Naive B cell (primary cell): ENCODE measurements around the gene ATP7B. TPM values are rescaled to one million over a fixed set of nuclear protein-coding genes. Genes with fewer than 3 reads are reported as not detected.
"Not testable (repeated sequence)": the region's sequence is repeated elsewhere in the genome, so short reads cannot be mapped to it uniquely, and the experiment has no call there.

Experiments
- ATAC-seq, 2 donors: fragments of 150-1000 bp; cut with Tn5 transposase; 2 replicates each; pipeline ENCODE4 v1.10.0; 2021; ENCODE audit warnings: low read depth in 2 of 2, mild to moderate bottlenecking in 2 of 2, moderate library complexity in 2 of 2
- DNase-seq: peaks from one replicate; pipeline ENCODE4 v3.0.0; 2022
- H3K27ac Mint-ChIP-seq, 6 donors: one replicate each; pipeline ENCODE4 v1.8.0; 2020 to 2022; ENCODE audit warnings: mild to moderate bottlenecking in 6 of 6, mixed read lengths in 6 of 6, moderate library complexity in 5 of 6, inconsistent platforms in 2 of 6
- H3K27me3 Mint-ChIP-seq, 3 donors: one replicate each; pipeline ENCODE4 v1.8.0; 2021 to 2022; ENCODE audit warnings: mixed read lengths in 3 of 3, mild to moderate bottlenecking in 1 of 3
- H3K36me3 Mint-ChIP-seq, 2 donors: one replicate each; pipeline ENCODE4 v1.8.0; 2020 to 2022; ENCODE audit warnings: mixed read lengths in 2 of 2, inconsistent platforms in 1 of 2, mild to moderate bottlenecking in 1 of 2
- H3K4me1 Mint-ChIP-seq, 3 donors: one replicate each; pipeline ENCODE4 v1.8.0; 2020 to 2022; ENCODE audit warnings: mixed read lengths in 3 of 3, inconsistent platforms in 1 of 3, mild to moderate bottlenecking in 1 of 3, moderate library complexity in 1 of 3
- H3K4me3 Mint-ChIP-seq, 8 donors: one replicate each; pipeline ENCODE4 v1.8.0; 2020 to 2022; ENCODE audit warnings: mild to moderate bottlenecking in 8 of 8, mixed read lengths in 8 of 8, moderate library complexity in 8 of 8, inconsistent platforms in 2 of 8
- H3K9me3 Mint-ChIP-seq, 7 donors: one replicate each; pipeline ENCODE4 v1.8.0; 2020 to 2022; ENCODE audit warnings: mixed read lengths in 7 of 7, mild to moderate bottlenecking in 5 of 7, inconsistent platforms in 2 of 7, moderate library complexity in 1 of 7
- polyA plus RNA-seq, 6 donors: library from polyadenylated mRNA; unstranded; fragments of 300-500 nt; fragmentation: Illumina TruSeq; gene quantifications; one replicate each; pipeline ENCODE4 v1.2.3, GENCODE V29; 2021; ENCODE audit warnings: low read depth in 6 of 6

The ATP7B gene
- polyA plus RNA-seq, 6 donors from 2014 or later = 0.04 TPM; not detected in 5

DNA sequence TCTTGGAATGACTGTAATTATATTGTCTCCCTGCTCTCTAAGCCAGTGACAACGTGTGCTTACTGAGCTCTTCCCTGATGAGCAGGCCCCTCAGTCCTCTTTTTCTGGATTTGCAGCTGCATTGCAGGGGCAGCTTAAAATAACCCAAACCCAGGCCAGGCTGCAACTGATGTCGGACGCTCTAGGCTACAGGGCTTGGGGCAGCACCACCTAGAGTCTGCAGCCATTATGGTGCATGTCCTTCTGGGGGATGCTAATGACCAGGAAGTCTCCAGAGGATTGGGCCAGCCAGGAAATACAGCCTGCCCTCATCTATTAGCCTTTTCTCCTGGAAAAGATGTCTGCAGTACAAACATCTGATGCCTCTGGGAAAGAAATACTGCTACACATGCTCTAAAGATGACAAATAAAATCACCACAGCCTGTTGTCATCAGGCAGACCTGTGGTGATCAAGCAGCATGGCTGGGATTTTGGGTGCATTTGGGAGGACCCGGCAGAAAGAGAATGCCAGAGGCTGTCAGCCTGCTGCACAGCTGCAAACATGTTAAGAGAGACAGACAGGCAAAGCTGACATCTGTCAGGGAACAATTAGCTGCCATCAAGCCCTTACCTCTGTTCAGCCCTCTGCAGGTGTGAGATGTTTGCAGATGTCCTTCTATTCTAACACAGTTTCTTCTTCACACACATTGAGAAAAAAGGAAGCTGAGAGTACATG is 97.7 kb downstream of the ATP7B start:
- H3K9me3 Mint-ChIP-seq = no peaks in the 10 kb centered on the region
- H3K36me3 Mint-ChIP-seq = no peaks in the 10 kb centered on the region
- DNase-seq (no peak), ATAC-seq (no peak)
- no peak overlapping the region for H3K4me3 Mint-ChIP-seq
- H3K27me3 Mint-ChIP-seq = peaks cover 0 to 16% (median 9%) of the 10 kb centered on the region in 3 donors
- no peaks in the 10 kb centered on the region for H3K4me1 Mint-ChIP-seq
- no peak overlapping the region for H3K27ac Mint-ChIP-seq

DNA sequence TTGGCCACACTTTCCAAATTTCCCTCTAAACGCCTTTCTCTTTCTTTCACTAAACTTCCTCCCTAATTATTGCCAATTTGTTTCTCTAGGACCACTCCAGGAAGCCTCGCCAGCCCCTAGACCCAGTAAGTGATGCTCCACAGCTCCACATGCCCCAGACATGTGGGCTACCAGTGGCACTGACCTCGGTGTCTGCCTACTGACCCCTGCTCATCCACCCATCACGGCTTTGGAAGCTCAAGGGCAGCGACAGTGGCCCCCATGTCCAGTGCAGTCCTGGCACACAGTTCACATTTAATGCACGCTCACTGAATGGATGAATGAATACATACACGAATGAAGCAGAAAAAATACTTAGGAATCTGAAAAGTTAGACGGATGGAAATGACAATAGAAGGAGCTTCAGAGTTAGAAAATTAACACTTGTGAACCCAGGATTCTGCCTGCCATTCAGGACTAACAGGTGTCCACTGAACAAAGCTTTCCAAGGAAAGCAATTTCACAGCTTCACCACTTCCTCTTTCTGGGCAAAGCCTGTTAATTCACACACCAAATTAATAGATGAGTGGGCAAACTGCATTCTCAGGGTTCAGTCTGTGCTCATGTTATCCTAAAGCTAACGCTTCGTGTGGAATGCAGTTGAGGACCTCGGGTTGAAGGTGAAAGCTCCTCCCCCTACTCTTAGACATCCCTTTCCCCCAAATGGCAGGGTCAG is 98.6 kb downstream of the ATP7B start:
- H3K4me3 Mint-ChIP-seq = no peak overlapping the region
- H3K9me3 Mint-ChIP-seq = no peaks in the 10 kb centered on the region
- no peaks in the 10 kb centered on the region for H3K4me1 Mint-ChIP-seq
- H3K27ac Mint-ChIP-seq = peak overlapping the region in 1 of 6 donors; percentile 6
- peaks cover 0 to 16% (median 9%) of the 10 kb centered on the region in 3 donors for H3K27me3 Mint-ChIP-seq
- no peaks in the 10 kb centered on the region for H3K36me3 Mint-ChIP-seq
- DNase-seq (no peak), ATAC-seq (no peak)

DNA sequence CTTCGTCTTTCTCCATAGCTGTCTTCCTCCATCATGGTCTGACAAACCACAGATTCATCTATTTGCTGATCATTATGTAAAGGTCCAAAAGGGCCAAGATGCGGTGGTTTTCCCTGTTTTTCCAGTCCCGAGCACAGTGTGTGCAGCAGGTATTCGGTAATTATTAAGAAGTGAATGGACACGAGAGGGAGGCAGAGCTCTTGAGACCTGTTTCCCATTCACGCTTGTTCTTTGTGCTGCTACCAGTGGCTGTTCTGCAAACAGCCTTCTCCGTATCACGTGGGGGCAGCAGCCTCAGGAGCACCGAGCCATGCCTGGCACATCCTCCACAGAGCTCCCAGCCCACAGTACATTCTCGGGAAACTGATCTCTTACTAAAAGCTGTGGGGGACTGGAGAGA is 99.2 kb downstream of the ATP7B start:
- H3K4me3 Mint-ChIP-seq = no peak overlapping the region
- H3K9me3 Mint-ChIP-seq = no peaks in the 10 kb centered on the region
- DNase-seq (no peak), ATAC-seq (no peak)
- no peaks in the 10 kb centered on the region for H3K36me3 Mint-ChIP-seq
- no peaks in the 10 kb centered on the region for H3K4me1 Mint-ChIP-seq
- peaks cover 0 to 15% (median 7%) of the 10 kb centered on the region in 3 donors for H3K27me3 Mint-ChIP-seq
- H3K27ac Mint-ChIP-seq = no peak overlapping the region

DNA sequence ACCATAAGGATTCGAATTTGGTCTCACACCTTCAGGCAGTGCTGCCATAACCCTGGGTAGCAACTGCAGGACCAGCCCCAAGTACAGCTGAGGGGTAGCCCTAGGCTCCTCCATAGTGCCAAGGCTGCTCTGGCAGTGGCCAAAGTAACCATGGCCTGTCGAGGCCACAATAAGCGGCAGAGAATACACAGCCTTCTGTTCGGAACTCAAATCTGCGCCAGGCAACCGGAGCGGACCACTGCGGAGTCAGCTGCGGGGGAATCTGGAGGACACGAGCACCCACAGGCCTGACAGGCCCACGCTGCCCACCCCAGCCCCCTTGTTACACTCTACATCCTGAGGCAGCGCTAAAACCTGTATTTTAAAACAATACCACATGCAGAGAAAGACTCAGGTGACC is 100.7 kb downstream of the ATP7B start:
- Mint-ChIP-seq H3K4me3 (no peak overlapping the region), H3K27me3 (peaks cover 0 to 8% (median 4%) of the 10 kb centered on the region in 3 donors), H3K36me3 (no peaks in the 10 kb centered on the region), H3K4me1 (no peaks in the 10 kb centered on the region), H3K27ac (peak overlapping the region in 1 of 6 donors; percentile 2), H3K9me3 (no peaks in the 10 kb centered on the region)
- DNase-seq (no peak), ATAC-seq (no peak)

DNA sequence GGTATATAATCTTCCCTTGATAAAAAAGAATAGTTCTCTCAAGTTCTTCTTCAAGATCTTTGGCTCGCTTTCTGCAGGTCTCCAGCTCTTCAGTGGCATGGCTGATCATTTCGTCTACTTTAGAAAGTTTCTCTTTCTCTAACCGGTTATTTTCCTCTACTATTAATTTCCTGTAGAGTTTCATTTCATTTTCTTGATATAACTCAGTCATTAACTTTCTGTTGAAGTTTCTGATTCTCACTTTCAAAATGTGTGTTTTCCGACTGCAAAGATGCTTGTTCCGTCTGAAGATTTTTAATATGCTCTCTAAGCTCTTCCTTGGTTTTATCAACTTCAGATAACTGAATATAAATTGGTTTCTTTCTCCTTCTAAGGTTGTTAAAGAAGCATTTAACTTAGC is 102.0 kb downstream of the ATP7B start:
- not testable (repeated sequence) for H3K36me3 Mint-ChIP-seq, H3K4me3 Mint-ChIP-seq, H3K27ac Mint-ChIP-seq, H3K9me3 Mint-ChIP-seq, DNase-seq, ATAC-seq, H3K4me1 Mint-ChIP-seq, H3K27me3 Mint-ChIP-seq

DNA sequence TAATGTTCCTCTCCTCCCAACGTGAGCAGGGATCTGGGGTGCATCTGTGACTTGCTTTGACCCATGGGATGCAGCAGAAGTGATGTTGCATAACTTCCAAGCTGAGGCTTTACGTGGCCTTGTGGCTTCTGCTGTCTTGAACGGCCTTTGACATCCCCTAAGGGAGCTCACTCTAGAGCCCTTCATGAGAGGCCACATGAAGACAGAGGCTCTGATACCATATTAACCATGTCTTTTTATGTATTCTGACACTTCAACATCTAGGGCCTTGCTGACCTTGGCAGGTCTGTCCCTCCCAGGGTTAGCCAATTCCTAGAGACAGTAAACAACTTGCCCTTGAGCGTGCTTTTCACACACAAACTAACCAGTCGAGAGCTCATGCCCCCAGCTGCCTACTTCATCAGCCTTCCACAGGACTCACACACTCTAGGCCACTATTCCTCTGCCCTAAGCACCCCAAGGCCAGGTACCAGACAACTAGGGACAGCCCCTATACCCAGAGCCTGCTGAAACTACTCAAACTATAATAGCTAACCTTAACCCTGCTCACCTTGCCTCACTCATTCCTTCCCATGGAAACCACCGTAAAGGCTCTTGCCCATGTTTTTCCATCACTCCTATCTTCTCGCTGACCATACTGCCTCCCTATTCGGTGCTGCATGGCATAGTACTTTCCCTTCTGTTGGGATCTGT is 104.1 kb downstream of the ATP7B start:
- no peak for DNase-seq
- Mint-ChIP-seq H3K27ac (no peak overlapping the region), H3K27me3 (peaks cover 0 to 8% (median 6%) of the 10 kb centered on the region in 3 donors), H3K4me3 (no peak overlapping the region), H3K4me1 (no peaks in the 10 kb centered on the region), H3K36me3 (no peaks in the 10 kb centered on the region), H3K9me3 (no peaks in the 10 kb centered on the region)
- ATAC-seq = no peak

DNA sequence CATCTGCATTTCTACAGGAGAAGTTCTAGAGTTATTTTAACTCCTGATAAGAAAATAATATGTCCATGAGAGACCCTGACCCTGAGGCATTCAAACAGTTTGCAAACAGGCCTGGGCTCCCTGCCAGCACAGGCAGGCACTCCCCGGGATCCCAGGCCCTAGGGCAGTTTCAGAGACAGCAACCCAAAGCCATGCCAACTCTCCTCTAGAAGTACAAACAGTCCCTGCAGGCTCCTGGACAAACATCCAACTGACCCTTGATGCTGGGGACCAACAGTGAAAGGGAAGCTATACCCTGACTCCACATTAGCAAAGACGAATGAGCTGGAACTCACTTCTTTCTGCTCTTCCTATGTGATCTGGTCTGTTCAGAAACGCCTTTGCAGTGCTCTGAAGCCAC is 104.7 kb downstream of the ATP7B start:
- Mint-ChIP-seq H3K27me3 (peaks cover 0 to 6% (median 3%) of the 10 kb centered on the region in 3 donors), H3K27ac (no peak overlapping the region)

DNA sequence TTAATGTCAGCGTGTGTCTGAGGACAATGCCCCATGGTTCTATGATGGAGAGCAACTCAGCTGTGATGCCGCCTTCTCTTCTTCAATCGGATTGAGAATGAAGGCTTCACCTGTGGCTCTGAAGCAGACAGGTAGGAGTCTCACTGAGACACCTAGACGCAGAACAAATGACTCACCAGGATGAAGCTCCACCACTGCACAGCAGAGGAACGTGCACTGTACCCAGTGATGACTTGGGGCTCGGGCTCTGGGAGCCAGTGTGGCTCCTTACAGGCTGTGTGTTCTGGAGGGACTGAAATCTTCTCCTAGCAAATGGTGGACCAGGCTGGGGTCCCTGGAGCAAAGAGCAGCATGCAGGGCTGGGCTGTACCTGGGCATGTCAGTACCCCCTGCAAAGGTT is 105.5 kb downstream of the ATP7B start:
- H3K9me3 Mint-ChIP-seq = no peaks in the 10 kb centered on the region

More for the DNA sequence above, 104.7 kb downstream of the ATP7B start:
- no peak for DNase-seq
- ATAC-seq = no peak
- Mint-ChIP-seq H3K9me3 (no peaks in the 10 kb centered on the region), H3K4me3 (no peak overlapping the region), H3K4me1 (no peaks in the 10 kb centered on the region), H3K36me3 (no peaks in the 10 kb centered on the region)

DNA sequence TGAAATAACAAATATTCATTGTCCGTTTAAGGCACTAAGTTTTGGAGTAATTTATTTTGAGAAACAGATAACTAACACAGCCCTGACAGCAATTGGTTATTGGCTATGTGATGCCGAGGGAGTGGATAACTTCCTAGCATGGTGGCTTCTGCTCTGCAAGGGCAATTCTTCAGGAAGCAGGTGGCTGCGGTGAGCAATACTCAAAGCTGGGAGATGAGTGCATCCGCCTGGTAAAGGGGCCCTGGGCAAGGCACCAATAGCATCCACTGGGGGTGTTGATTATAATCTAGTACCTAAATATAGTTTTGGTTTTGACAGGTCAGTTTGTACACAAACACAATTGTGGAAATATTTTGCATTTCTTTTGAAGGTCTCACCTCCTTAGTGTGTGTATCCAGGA is 108.5 kb downstream of the ATP7B start:
- Mint-ChIP-seq H3K4me1 (no peaks in the 10 kb centered on the region), H3K27me3 (peaks cover 5 to 6% (median 5%) of the 10 kb centered on the region in 3 donors), H3K9me3 (no peaks in the 10 kb centered on the region), H3K36me3 (no peaks in the 10 kb centered on the region), H3K27ac (no peak overlapping the region), H3K4me3 (no peak overlapping the region)
- DNase-seq (no peak), ATAC-seq (no peak)

More for the DNA sequence above, 105.5 kb downstream of the ATP7B start:
- no peak overlapping the region for H3K4me3 Mint-ChIP-seq
- H3K27me3 Mint-ChIP-seq = peaks cover 0 to 6% (median 5%) of the 10 kb centered on the region in 3 donors
- DNase-seq (no peak), ATAC-seq (no peak)
- H3K4me1 Mint-ChIP-seq = no peaks in the 10 kb centered on the region
- H3K36me3 Mint-ChIP-seq = no peaks in the 10 kb centered on the region
- no peak overlapping the region for H3K27ac Mint-ChIP-seq

DNA sequence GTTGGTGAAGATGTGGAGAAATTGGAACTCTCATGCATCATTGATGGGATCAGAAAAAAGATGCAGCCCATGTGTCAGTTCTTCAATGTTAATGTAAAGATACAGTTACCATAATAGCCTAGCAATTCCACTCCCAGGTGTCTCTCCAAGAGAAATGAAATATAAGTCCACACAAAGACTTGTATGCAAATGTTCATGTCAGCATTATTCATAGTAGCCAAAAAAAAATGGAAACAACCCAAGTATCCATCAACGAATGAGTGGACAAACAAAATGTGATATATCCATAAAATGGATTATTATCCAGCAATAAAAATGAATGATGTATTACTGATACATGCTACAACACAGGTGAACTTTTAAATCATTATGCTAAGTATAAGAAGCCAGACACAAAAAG is 110.8 kb downstream of the ATP7B start:
- peaks cover 5 to 13% (median 12%) of the 10 kb centered on the region in 3 donors for H3K27me3 Mint-ChIP-seq
- no peaks in the 10 kb centered on the region for H3K36me3 Mint-ChIP-seq
- H3K27ac Mint-ChIP-seq = no peak overlapping the region
- H3K9me3 Mint-ChIP-seq = no peaks in the 10 kb centered on the region
- no peak overlapping the region for H3K4me3 Mint-ChIP-seq
- no peak for ATAC-seq
- no peak for DNase-seq
- H3K4me1 Mint-ChIP-seq = no peaks in the 10 kb centered on the region

DNA sequence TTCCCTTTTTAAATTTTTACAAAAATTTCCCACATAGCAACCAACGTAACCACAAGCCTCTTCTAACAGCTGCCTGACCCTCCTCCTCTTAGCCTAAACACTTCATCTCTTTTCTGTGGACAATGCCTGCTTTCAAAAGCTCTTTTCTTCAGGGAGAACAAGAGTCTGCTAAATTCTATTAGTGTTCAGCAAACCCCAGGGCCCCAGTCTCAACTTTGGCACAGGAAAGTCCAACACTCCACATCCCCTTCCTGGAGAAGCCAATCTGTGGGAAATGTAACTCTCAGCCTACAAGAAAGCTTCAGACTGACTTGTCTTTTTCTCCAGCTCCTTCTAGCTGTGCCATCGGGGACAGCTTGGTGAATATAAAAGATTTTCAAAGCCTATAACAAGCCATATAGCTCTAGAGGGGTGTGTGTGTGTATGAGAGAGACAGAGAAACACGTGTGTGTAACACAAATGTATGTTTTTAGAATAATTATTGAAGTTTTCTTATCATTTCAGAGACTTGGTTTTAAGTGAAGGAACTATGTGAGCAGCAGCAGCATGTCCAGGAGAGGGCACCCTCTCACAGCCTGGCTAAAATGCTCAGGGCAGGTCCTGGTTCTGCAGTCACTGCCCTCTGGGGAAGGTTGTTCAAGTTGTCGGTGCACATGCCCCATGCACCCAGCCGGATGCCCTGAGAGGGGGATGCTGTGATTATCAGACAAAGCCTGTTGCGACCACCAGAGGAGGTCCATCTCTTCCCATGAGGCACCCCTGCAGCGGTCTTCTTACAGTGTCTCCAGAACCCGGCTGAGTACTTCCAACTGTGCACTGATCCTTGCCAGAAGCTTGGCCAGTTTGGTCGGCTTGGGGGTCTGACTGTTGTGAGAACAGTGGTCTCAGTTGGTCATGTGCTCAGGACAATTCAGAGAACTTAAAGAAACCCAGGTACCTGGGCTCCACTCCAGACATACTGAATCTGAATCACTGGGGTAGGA is 115.1 kb downstream of the ATP7B start:
- H3K4me3 Mint-ChIP-seq = no peak overlapping the region
- peak overlapping the region in 1 of 6 donors; percentile 33 for H3K27ac Mint-ChIP-seq
- DNase-seq (peak; percentile 16), ATAC-seq (peak; percentile 33 to 48)
- H3K9me3 Mint-ChIP-seq = no peaks in the 10 kb centered on the region
- H3K4me1 Mint-ChIP-seq = no peaks in the 10 kb centered on the region
- peaks cover 9 to 39% (median 23%) of the 10 kb centered on the region in 3 donors for H3K27me3 Mint-ChIP-seq
- H3K36me3 Mint-ChIP-seq = no peaks in the 10 kb centered on the region

DNA sequence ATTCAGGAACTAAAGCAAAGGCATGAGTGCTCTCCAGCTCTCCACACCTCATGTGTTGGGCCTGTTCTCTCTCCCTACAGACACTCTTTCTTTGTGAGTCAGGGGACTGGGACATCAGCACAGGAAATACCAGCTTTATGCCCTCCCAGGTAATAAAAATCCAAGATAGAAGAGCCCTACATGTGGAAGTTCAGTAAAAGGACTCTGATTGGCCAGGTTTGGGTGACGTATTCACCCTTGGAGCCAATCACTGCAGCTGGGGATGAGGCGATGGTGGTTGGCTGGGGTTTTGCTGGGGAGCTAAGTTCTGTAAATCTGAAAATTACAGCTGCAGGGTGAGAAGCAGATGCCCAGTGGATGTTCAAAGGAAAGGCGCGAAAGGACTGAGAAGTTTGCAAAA is 117.0 kb downstream of the ATP7B start:
- H3K27me3 Mint-ChIP-seq = peaks cover 9 to 39% (median 23%) of the 10 kb centered on the region in 3 donors

DNA sequence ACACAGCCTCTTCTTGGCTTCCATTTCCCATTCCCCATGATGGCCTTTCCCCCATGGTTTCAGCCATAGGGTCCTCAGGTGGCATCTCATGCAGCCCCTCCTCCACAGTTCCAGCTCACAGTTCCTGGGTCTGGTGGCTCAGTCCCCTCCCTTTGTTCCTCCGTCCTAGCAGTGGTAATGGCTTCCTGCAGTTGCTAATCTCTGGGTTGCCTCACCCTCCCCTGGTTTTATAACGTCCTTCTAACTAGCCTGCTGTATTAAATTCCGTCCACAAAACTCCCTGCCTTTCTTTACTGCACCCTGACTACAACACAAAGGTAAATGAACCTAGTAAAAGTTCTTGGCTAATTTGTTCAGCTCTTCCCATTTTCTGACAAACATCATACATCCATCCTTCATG is 118.6 kb downstream of the ATP7B start:
- Mint-ChIP-seq H3K4me3 (no peak overlapping the region), H3K27me3 (peaks cover 4 to 39% (median 23%) of the 10 kb centered on the region in 3 donors), H3K9me3 (no peaks in the 10 kb centered on the region), H3K27ac (no peak overlapping the region), H3K4me1 (no peaks in the 10 kb centered on the region), H3K36me3 (no peaks in the 10 kb centered on the region)
- DNase-seq = no peak
- ATAC-seq = no peak

More for the DNA sequence above, 117.0 kb downstream of the ATP7B start:
- H3K36me3 Mint-ChIP-seq = no peaks in the 10 kb centered on the region
- H3K27ac Mint-ChIP-seq = no peak overlapping the region
- DNase-seq = no peak
- no peaks in the 10 kb centered on the region for H3K4me1 Mint-ChIP-seq
- no peak for ATAC-seq
- H3K9me3 Mint-ChIP-seq = no peaks in the 10 kb centered on the region
- no peak overlapping the region for H3K4me3 Mint-ChIP-seq
